Natural killer cell (primary cell): ENCODE data around the gene LIMK2. TPM values are rescaled to one million over a fixed set of nuclear protein-coding genes. Genes with fewer than 3 reads are reported as not detected.
A peak's percentile ranks its signal among the peaks of the same experiment; 100 is the strongest.

Experiments
- ATAC-seq, 3 donors: fragments of 150-1000 bp in 2 of 3; fragments of 200-7000 bp in 1 of 3; cut with Tn5 transposase; 1 replicate in 1 of 3; 2 replicates in 2 of 3; pipeline ENCODE4 v1.10.0; 2021; ENCODE audit warnings: mild to moderate bottlenecking in 2 of 3, moderate library complexity in 2 of 3
- DNase-seq, 2 donors: peaks; one replicate each; pipeline versions ENCODE4 v3.0.0 to v3.0.0-alpha.2; 2013 to 2021; ENCODE audit warnings: mixed read lengths in 1 of 2
- H3K27ac ChIP-seq: one replicate; pipeline ENCODE4 v1.5.1; 2013; ENCODE audit warnings: mild to moderate bottlenecking, low read length
- H3K27me3 ChIP-seq: one replicate; pipeline ENCODE4 v1.6.1; 2013; ENCODE audit warnings: low read length; ENCODE audit not compliant: control insufficient read depth, insufficient read depth
- H3K36me3 ChIP-seq: one replicate; pipeline ENCODE4 v1.6.1; 2013; ENCODE audit warnings: low read length; ENCODE audit not compliant: control insufficient read depth, insufficient read depth
- H3K4me1 ChIP-seq: one replicate; pipeline ENCODE4 v1.6.1; 2013; ENCODE audit warnings: low read length; ENCODE audit not compliant: control insufficient read depth, insufficient read depth
- H3K4me3 ChIP-seq: one replicate; pipeline ENCODE4 v1.5.1; 2013; ENCODE audit warnings: low read length
- H3K9me3 ChIP-seq: one replicate; pipeline ENCODE4 v1.6.1; 2013; ENCODE audit warnings: low read length; ENCODE audit not compliant: control insufficient read depth, insufficient read depth
- H3K27ac Mint-ChIP-seq, 2 donors: one replicate each; pipeline ENCODE4 v1.8.0; 2022; ENCODE audit warnings: mild to moderate bottlenecking in 2 of 2, mixed read lengths in 2 of 2, moderate library complexity in 1 of 2
- H3K27me3 Mint-ChIP-seq, 2 donors: one replicate each; pipeline ENCODE4 v1.8.0; 2022; ENCODE audit warnings: low read depth in 2 of 2, mixed read lengths in 2 of 2
- H3K36me3 Mint-ChIP-seq: one replicate; pipeline ENCODE4 v1.8.0; 2022; ENCODE audit warnings: mixed read lengths
- H3K4me1 Mint-ChIP-seq, 2 donors: one replicate each; pipeline ENCODE4 v1.8.0; 2022; ENCODE audit warnings: mixed read lengths in 2 of 2
- H3K4me3 Mint-ChIP-seq: one replicate; pipeline ENCODE4 v1.8.0; 2022; ENCODE audit warnings: mild to moderate bottlenecking, moderate library complexity, mixed read lengths
- H3K9me3 Mint-ChIP-seq, 2 donors: one replicate each; pipeline ENCODE4 v1.8.0; 2022; ENCODE audit warnings: mixed read lengths in 2 of 2
- WGBS: methylation state at CpG from one replicate; pipeline ENCODE4 v1.1.7; 2013; ENCODE audit warnings: missing lambda C conversion rate; ENCODE audit not compliant: insufficient coverage; 5-methylcytosine and 5-hydroxymethylcytosine counted together
- intact Hi-C: fragments of 100-400 bp; cut with micrococcal nuclease; formaldehyde crosslinking; loops from one replicate; pipeline ENCODE4 v1.14.2; 2022
- total RNA-seq, 4 donors: library from RNA; stranded (reverse); fragments of 120-200 nt in 1 of 4; gene quantifications; one replicate each; pipeline versions ENCODE4 v1.2.3 to v1.2.4, GENCODE V29; 2013 to 2022
- TF ChIP-seq, protein P1 (sequence below): fragments of 200-600 bp; IDR thresholded peaks from one replicate; pipeline ENCODE4 v1.8.0; 2022; ENCODE audit warnings: antibody characterized with exemption

The LIMK2 gene
- total RNA-seq, 3 donors from 2014 or later (not counting 1 experiment from before 2014, with no cell fraction given): 17.2 to 28.6 (median 19.1) TPM

GRCh38 chr22:31212783-31213629, 908 bp downstream of the LIMK2 start:
- Mint-ChIP-seq H3K9me3 (no peaks in the 10 kb centered on the region), H3K27ac (peak overlapping the region in 1 of 2 donors; percentile 92), H3K27me3 (no peaks in the 10 kb centered on the region), H3K4me1 (peaks cover 39 to 51% of the 10 kb centered on the region in 2 donors), H3K4me3 (peak overlapping the region; percentile 88), H3K36me3 (no peaks in the 10 kb centered on the region)
- H3K9me3 ChIP-seq: no peaks in the 10 kb centered on the region
- peak in 1 of 2 donors; percentile 29 for DNase-seq
- TF ChIP-seq, protein P1, sequence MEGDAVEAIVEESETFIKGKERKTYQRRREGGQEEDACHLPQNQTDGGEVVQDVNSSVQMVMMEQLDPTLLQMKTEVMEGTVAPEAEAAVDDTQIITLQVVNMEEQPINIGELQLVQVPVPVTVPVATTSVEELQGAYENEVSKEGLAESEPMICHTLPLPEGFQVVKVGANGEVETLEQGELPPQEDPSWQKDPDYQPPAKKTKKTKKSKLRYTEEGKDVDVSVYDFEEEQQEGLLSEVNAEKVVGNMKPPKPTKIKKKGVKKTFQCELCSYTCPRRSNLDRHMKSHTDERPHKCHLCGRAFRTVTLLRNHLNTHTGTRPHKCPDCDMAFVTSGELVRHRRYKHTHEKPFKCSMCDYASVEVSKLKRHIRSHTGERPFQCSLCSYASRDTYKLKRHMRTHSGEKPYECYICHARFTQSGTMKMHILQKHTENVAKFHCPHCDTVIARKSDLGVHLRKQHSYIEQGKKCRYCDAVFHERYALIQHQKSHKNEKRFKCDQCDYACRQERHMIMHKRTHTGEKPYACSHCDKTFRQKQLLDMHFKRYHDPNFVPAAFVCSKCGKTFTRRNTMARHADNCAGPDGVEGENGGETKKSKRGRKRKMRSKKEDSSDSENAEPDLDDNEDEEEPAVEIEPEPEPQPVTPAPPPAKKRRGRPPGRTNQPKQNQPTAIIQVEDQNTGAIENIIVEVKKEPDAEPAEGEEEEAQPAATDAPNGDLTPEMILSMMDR: no peak
- H3K27me3 ChIP-seq: no peaks in the 10 kb centered on the region
- no peaks in the 10 kb centered on the region for H3K36me3 ChIP-seq
- no peak for ATAC-seq
- intact Hi-C loops: loop anchor here (1.0 to 5.0 kb wide), 3 partner anchors 18 to 99 kb away; no protein-coding TSS in a partner anchor
- no peak overlapping the region for H3K27ac ChIP-seq
- H3K4me1 ChIP-seq: peaks cover 33% of the 10 kb centered on the region
- H3K4me3 ChIP-seq: peak overlapping the region; percentile 95
- 36% methylated on average over 10 of the region's 11 CpGs for WGBS

GRCh38 chr22:31215018-31215535, 3.0 kb downstream of the LIMK2 start:
- H3K4me3 ChIP-seq: no peak overlapping the region
- H3K36me3 ChIP-seq: no peaks in the 10 kb centered on the region
- WGBS: 100% methylated on average over 6 of the region's 6 CpGs
- no peaks in the 10 kb centered on the region for H3K36me3 Mint-ChIP-seq
- no peak for ATAC-seq
- no peak overlapping the region for H3K27ac ChIP-seq
- H3K9me3 Mint-ChIP-seq: no peaks in the 10 kb centered on the region
- intact Hi-C loops: no loop called here
- H3K4me1 ChIP-seq: peaks cover 32% of the 10 kb centered on the region
- peaks cover 32 to 47% of the 10 kb centered on the region in 2 donors for H3K4me1 Mint-ChIP-seq
- no peak for DNase-seq
- no peaks in the 10 kb centered on the region for H3K27me3 Mint-ChIP-seq
- no peaks in the 10 kb centered on the region for H3K9me3 ChIP-seq
- no peak overlapping the region for H3K27ac Mint-ChIP-seq
- H3K27me3 ChIP-seq: no peaks in the 10 kb centered on the region
- TF ChIP-seq, protein P1: no peak
- H3K4me3 Mint-ChIP-seq: no peak overlapping the region

- intact Hi-C loops: no loop called here
- Histone ChIP-seq H3K4me1 (no peaks in the 10 kb centered on the region), H3K9me3 (no peaks in the 10 kb centered on the region), H3K27ac (no peak overlapping the region), H3K36me3 (no peaks in the 10 kb centered on the region), H3K27me3 (no peaks in the 10 kb centered on the region), H3K4me3 (no peak overlapping the region)
- Mint-ChIP-seq H3K36me3 (no peaks in the 10 kb centered on the region), H3K4me1 (peaks cover 26% of the 10 kb centered on the region in 2 donors), H3K27me3 (no peaks in the 10 kb centered on the region), H3K4me3 (no peak overlapping the region), H3K27ac (no peak overlapping the region), H3K9me3 (no peaks in the 10 kb centered on the region)
- DNase-seq: no peak
- ATAC-seq: no peak
- WGBS: 75% methylated on average over 3 of the region's 4 CpGs
- TF ChIP-seq, protein P1: no peak
Observed at GRCh38 chr22:31218565-31219262, 6.6 kb downstream of the LIMK2 start.
